Measurements from ENCODE around the gene GRM8. TPM values are rescaled to one million over a fixed set of nuclear protein-coding genes. Genes with fewer than 3 reads are reported as not detected.

The GRM8 gene
- total RNA-seq, 4 donors from 2014 or later = 1.0 to 5.0 TPM; not detected in 2

DNA sequence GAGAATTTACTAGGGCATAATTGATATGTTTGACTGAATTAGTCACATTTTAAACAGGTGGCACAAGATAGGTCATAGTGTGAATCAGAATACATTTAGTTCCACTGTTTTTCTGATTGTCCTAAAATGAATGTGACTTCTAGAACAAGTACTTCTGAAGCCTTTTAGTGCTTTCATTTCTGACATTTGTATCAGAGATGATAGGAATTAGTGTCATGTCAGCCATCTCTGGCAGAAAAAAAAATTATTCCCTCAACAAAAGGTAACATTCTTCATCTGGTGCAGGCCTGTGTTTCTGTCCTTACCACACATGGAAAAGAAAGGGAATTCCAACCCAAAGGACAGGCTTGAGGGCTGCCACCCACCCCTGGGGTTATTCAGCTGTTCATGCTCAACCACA lies 21.3 kb downstream of the GRM8 start:
- H3K27me3 ChIP-seq = no peaks in the 10 kb centered on the region

DNA sequence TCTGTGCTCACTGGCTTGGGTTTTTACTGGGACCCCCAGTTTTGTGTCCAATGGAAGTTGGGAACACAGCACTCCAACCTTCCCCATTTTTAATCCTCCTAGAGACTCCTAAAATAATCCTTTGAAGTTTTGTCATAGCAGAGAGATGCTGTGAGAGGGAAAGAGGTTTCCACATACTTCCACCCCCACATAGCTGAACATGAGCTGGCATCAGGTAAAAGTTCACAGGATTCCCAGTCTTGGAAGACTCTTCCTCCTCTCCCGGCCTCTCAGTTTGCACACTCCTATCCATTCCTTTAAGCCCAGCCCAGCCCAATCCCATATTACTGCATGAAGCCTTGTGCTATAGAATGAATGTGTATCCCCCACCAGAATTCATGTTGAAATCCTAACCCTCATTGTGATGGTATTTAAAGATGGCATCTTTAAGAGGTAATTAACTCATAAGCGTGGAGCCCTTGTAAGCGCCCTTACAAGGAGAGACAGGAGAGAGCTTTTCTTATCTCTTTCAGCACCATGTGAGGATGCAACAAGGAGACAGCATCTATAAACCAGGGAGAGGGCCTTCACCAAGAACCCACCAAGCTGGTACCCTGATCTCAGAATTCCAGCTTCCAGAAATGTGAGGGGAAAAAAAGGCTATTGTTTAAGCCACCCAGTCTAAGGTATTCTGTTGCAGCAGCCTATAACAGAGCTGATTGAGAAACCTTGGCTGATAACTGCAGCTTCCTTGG lies 22.4 kb downstream of the GRM8 start:
- no peaks in the 10 kb centered on the region for H3K36me3 ChIP-seq
- H3K27me3 ChIP-seq = no peaks in the 10 kb centered on the region
- H3K4me1 ChIP-seq = no peaks in the 10 kb centered on the region
- TF ChIP-seq POLR2A (IDR thresholded peaks at IDR 0.05) = no peak
- TF ChIP-seq, protein P1, sequence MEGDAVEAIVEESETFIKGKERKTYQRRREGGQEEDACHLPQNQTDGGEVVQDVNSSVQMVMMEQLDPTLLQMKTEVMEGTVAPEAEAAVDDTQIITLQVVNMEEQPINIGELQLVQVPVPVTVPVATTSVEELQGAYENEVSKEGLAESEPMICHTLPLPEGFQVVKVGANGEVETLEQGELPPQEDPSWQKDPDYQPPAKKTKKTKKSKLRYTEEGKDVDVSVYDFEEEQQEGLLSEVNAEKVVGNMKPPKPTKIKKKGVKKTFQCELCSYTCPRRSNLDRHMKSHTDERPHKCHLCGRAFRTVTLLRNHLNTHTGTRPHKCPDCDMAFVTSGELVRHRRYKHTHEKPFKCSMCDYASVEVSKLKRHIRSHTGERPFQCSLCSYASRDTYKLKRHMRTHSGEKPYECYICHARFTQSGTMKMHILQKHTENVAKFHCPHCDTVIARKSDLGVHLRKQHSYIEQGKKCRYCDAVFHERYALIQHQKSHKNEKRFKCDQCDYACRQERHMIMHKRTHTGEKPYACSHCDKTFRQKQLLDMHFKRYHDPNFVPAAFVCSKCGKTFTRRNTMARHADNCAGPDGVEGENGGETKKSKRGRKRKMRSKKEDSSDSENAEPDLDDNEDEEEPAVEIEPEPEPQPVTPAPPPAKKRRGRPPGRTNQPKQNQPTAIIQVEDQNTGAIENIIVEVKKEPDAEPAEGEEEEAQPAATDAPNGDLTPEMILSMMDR (IDR thresholded peaks at IDR 0.05) = no peak
- DNase-seq = no peak
- H3K9me3 ChIP-seq = no peaks in the 10 kb centered on the region
- H3K27ac ChIP-seq = no peak overlapping the region
- H3K4me3 ChIP-seq = no peak overlapping the region

More for the DNA sequence above, 21.3 kb downstream of the GRM8 start:
- Histone ChIP-seq H3K36me3 (no peaks in the 10 kb centered on the region), H3K4me1 (no peaks in the 10 kb centered on the region), H3K9me3 (no peaks in the 10 kb centered on the region), H3K27ac (no peak overlapping the region), H3K4me3 (no peak overlapping the region)
- TF ChIP-seq, protein P1 (IDR thresholded peaks at IDR 0.05) = no peak
- TF ChIP-seq POLR2A (IDR thresholded peaks at IDR 0.05) = no peak
- DNase-seq = no peak

DNA sequence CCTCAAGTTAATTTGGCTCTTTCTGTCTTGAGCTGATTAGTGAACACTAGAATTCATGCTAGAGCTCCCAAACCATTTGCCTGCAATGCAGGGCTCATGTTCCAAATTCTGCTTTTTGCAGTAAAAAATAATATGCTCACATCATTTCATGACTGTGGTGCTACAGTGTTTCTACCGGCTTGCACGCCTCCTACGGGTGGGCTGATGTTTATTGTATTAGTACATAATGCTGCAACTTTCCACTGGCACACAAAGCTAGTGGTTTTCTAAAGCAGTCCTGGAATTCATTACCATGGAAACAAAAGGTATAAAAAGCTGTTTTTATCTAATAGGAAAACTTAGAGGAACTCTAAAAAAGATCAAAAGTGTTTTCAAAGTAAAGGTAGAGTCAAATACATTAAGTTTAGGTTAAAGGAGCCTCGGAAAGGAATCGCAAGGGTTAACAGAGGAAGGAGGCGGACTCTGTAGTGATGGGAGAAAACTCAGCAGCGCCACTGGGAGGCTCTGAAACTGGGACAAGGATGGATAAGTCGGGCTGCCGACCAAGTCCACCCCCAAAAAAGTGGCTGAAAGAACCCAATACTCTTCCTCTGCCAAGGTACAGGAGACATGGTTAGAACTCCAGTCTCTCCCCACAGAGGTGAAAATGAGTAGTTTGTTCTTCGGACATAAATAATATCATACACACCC lies 25.9 kb downstream of the GRM8 start:
- H3K9me3 ChIP-seq = no peaks in the 10 kb centered on the region
- TF ChIP-seq, protein P1 (IDR thresholded peaks at IDR 0.05) = no peak
- TF ChIP-seq POLR2A (IDR thresholded peaks at IDR 0.05) = no peak
- H3K27ac ChIP-seq = no peak overlapping the region
- no peaks in the 10 kb centered on the region for H3K36me3 ChIP-seq
- no peak for DNase-seq
- no peaks in the 10 kb centered on the region for H3K4me1 ChIP-seq
- H3K27me3 ChIP-seq = no peaks in the 10 kb centered on the region
- H3K4me3 ChIP-seq = no peak overlapping the region

DNA sequence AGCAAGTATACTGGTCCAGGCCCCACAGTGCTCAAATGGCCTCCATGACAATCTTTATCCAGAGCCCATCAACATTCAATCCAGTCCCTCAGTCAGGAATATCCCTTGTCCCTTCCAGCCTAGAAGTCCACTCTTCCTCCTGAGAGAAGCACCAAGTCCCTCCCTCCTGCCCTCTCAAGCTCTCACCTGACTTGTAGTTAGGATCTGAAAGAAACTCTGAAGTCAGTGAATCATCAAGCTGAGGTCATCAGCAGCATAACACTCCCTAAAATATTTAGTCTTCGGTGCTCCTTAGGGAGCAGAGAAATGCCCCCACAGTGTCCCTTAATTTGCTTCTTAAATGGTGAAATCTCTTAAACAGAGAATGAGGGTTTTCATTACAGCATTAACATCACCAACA lies 31.0 kb downstream of the GRM8 start:
- Histone ChIP-seq H3K27me3 (no peaks in the 10 kb centered on the region), H3K4me1 (no peaks in the 10 kb centered on the region), H3K36me3 (no peaks in the 10 kb centered on the region), H3K9me3 (no peaks in the 10 kb centered on the region), H3K27ac (no peak overlapping the region), H3K4me3 (no peak overlapping the region)
- DNase-seq = no peak
- TF ChIP-seq, protein P1 (IDR thresholded peaks at IDR 0.05) = no peak
- TF ChIP-seq POLR2A (IDR thresholded peaks at IDR 0.05) = no peak

DNA sequence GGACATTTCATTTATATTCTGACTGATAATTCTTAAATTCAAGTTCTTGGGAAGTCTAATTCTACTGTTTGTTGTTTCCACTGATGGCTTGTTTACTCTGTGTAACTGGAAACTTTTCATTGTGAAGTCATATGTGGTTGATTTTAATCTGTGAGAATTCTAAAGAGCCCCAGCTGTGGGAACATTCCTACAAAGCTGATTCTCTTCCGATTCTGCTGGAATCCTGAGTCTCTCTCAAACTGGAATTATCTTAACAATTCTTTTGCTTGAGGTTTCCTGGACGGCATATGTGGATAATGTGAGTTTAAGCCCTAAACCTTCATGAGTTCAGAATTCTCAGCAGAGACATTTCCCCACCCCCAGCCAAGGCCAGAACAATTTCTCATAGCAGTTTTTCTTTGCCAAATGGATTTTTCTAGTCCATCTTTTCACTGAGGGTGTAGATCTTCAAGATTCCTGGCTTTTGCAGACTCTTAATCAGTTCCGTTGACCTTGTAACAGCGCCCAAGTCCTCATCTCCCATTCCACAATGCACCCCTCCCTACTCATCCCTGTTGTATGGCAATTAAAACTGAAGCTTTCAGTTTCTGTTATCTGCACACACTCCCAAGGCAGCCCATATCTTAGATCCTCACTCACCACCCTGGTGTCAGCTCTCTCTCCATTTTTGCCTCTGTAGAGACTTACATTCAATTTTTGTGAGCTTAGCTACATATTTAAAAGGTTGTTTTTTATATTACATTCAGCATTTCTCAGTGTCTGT lies 37.6 kb downstream of the GRM8 start:
- Histone ChIP-seq H3K9me3 (no peaks in the 10 kb centered on the region), H3K4me1 (no peaks in the 10 kb centered on the region), H3K36me3 (no peaks in the 10 kb centered on the region), H3K4me3 (no peak overlapping the region), H3K27ac (no peak overlapping the region), H3K27me3 (no peaks in the 10 kb centered on the region)
- no peak for DNase-seq
- TF ChIP-seq, protein P1 (IDR thresholded peaks at IDR 0.05) = no peak
- TF ChIP-seq POLR2A (IDR thresholded peaks at IDR 0.05) = no peak
